ENCODE data around the gene KIF6. TPM values are rescaled to one million over a fixed set of nuclear protein-coding genes. Genes with fewer than 3 reads are reported as not detected.

KIF6 gene
- total RNA-seq, 2 donors from 2014 or later, result 0.09 to 0.97 TPM

- intact Hi-C loops (cut with DNase I), result no loop called here
- Histone ChIP-seq H3K27me3 (replicated peaks; ENCODE audit: insufficient read depth) (no peaks in the 10 kb centered on the region), H3K9me3 (no peaks in the 10 kb centered on the region), H3K4me1 (replicated peaks) (no peaks in the 10 kb centered on the region), H3K4me3 (no peak overlapping the region), H3K36me3 (no peaks in the 10 kb centered on the region), H3K27ac (no peak overlapping the region)
- no peak for DNase-seq (ENCODE audit: low spot score)
- WGBS, result 19% methylated on average over 2 of the region's 2 CpGs
- TF ChIP-seq CTCF (IDR thresholded peaks at IDR 0.05) (no peak), POLR2AphosphoS5 (IDR thresholded peaks at IDR 0.05) (no peak), POLR2A (IDR thresholded peaks at IDR 0.05) (no peak)
Measured at GRCh38 chr6:39599973-39600372, 125.2 kb downstream of the KIF6 start.

GRCh38 chr6:39599341-39599740, 125.9 kb downstream of the KIF6 start:
- TF ChIP-seq POLR2A (IDR thresholded peaks at IDR 0.05) (no peak), POLR2AphosphoS5 (IDR thresholded peaks at IDR 0.05) (no peak), CTCF (IDR thresholded peaks at IDR 0.05) (no peak)
- no peaks in the 10 kb centered on the region for H3K9me3 ChIP-seq
- no peak for DNase-seq (ENCODE audit: low spot score)
- intact Hi-C loops (cut with DNase I), result no loop called here
- WGBS, result 67% methylated on average over 2 of the region's 2 CpGs
- H3K27me3 ChIP-seq (replicated peaks; ENCODE audit: insufficient read depth), result no peaks in the 10 kb centered on the region
- no peaks in the 10 kb centered on the region for H3K4me1 ChIP-seq (replicated peaks)
- no peaks in the 10 kb centered on the region for H3K36me3 ChIP-seq
- no peak overlapping the region for H3K4me3 ChIP-seq
- H3K27ac ChIP-seq, result no peak overlapping the region

- no peak overlapping the region for H3K4me3 ChIP-seq
- H3K36me3 ChIP-seq, result no peaks in the 10 kb centered on the region
- TF ChIP-seq POLR2AphosphoS5 (IDR thresholded peaks at IDR 0.05), result no peak
- TF ChIP-seq POLR2A (IDR thresholded peaks at IDR 0.05), result no peak
- TF ChIP-seq CTCF (IDR thresholded peaks at IDR 0.05), result no peak
- no peak overlapping the region for H3K27ac ChIP-seq
- H3K4me1 ChIP-seq (replicated peaks), result no peaks in the 10 kb centered on the region
- no peaks in the 10 kb centered on the region for H3K27me3 ChIP-seq (replicated peaks; ENCODE audit: insufficient read depth)
- WGBS, result 87% methylated on average over 2 of the region's 2 CpGs
- no peak for DNase-seq (ENCODE audit: low spot score)
- H3K9me3 ChIP-seq, result no peaks in the 10 kb centered on the region
- intact Hi-C loops (cut with DNase I), result no loop called here
Measured at GRCh38 chr6:39594285-39594684, 130.9 kb downstream of the KIF6 start.

- H3K27ac ChIP-seq, result no peak overlapping the region
- no peaks in the 10 kb centered on the region for H3K9me3 ChIP-seq
- 66% methylated on average over 2 of the region's 2 CpGs for WGBS
- DNase-seq (ENCODE audit: low spot score), result no peak
- no peak overlapping the region for H3K4me3 ChIP-seq
- no peaks in the 10 kb centered on the region for H3K36me3 ChIP-seq
- no peaks in the 10 kb centered on the region for H3K27me3 ChIP-seq (replicated peaks; ENCODE audit: insufficient read depth)
- TF ChIP-seq CTCF (IDR thresholded peaks at IDR 0.05), result no peak
- TF ChIP-seq POLR2A (IDR thresholded peaks at IDR 0.05), result no peak
- no peak for TF ChIP-seq POLR2AphosphoS5 (IDR thresholded peaks at IDR 0.05)
- H3K4me1 ChIP-seq (replicated peaks), result no peaks in the 10 kb centered on the region
- intact Hi-C loops (cut with DNase I), result no loop called here
Measured at GRCh38 chr6:39593646-39594045, 131.6 kb downstream of the KIF6 start.

GRCh38 chr6:39590871-39591393, 134.3 kb downstream of the KIF6 start:
- Histone ChIP-seq H3K27ac (no peak overlapping the region), H3K27me3 (replicated peaks; ENCODE audit: insufficient read depth) (no peaks in the 10 kb centered on the region), H3K4me1 (replicated peaks) (no peaks in the 10 kb centered on the region), H3K9me3 (no peaks in the 10 kb centered on the region), H3K36me3 (no peaks in the 10 kb centered on the region), H3K4me3 (no peak overlapping the region)
- no peak for TF ChIP-seq CTCF (IDR thresholded peaks at IDR 0.05)
- no peak for TF ChIP-seq POLR2A (IDR thresholded peaks at IDR 0.05)
- TF ChIP-seq POLR2AphosphoS5 (IDR thresholded peaks at IDR 0.05), result no peak
- 90% methylated on average over 5 of the region's 5 CpGs for WGBS
- no peak for DNase-seq (ENCODE audit: low spot score)
- intact Hi-C loops (cut with DNase I), result no loop called here
